ENCODE results near the gene ZNF408.
"Not testable (repeated sequence)": the region's sequence is repeated elsewhere in the genome, so short reads cannot be mapped to it uniquely, and the experiment has no call there.

ZNF408 gene

GRCh38 chr11:46698597-46698996 lies 2.2 kb upstream of the ZNF408 start:
- DNase-seq, result no peak

- DNase-seq, result no peak
Measured at GRCh38 chr11:46701078-46701654, 335 bp downstream of the ZNF408 start.

DNA sequence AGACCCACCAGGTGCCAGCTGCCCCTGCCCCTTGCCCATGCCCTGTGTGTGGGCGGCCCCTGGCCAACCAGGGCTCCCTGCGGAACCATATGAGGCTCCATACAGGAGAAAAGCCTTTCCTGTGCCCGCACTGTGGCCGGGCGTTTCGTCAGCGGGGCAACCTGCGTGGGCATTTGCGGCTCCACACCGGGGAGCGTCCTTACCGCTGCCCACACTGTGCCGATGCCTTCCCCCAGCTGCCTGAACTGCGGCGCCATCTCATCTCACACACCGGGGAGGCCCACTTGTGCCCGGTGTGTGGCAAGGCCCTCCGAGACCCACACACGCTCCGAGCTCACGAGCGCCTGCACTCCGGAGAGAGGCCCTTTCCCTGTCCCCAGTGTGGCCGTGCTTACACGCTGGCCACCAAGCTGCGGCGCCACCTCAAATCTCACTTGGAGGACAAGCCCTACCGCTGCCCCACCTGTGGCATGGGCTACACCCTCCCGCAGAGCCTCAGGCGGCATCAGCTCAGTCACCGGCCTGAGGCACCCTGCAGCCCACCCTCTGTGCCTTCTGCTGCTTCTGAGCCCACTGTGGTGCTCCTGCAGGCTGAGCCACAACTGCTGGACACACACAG lies 4.3 kb downstream of the ZNF408 start:
- DNase-seq, result no peak

DNA sequence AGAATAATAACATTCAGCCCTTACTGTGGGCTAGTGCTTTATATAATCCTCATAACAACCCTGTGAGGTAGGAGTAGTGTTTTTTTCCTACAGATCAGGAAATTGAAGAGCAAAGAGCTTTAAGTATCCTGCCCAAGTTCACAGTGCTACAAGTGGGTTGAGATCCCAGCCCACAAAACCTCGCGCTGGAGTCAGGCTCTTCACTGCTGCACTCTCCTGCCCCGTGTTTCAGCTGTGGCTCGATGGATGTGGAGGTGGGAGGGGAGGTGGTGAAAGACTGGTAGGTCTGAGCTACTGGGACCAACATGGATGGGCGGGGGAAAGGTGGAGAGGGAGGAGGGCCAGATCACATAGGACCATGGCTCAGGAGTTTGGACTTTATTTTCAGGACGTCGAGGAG lies 6.1 kb downstream of the ZNF408 start:
- no peak for DNase-seq

- DNase-seq, result not testable (repeated sequence)
Measured at GRCh38 chr11:46709351-46709750, 8.5 kb downstream of the ZNF408 start.

DNA sequence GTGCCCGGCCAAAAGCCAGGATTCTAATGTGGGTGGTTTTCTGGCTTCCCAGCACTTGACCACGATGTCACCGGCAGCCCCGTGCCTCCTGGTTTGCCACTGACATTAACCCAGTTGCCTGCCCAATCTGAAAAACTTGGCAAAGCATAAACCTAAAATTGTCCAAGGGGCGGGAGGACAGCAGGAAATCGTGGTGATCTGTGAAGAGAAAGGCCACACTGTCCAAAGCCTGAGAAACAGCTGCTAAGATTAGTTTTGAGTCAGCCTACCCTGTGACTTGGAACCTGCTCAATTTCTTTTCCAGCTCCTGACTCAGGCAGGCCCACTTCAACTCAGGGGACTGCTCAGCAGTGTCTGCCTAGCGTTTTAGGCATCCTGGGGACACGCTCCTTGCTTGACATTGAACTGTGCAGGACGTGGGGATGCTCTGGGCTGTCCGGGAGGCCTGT lies 10.0 kb downstream of the ZNF408 start:
- DNase-seq, result no peak

DNA sequence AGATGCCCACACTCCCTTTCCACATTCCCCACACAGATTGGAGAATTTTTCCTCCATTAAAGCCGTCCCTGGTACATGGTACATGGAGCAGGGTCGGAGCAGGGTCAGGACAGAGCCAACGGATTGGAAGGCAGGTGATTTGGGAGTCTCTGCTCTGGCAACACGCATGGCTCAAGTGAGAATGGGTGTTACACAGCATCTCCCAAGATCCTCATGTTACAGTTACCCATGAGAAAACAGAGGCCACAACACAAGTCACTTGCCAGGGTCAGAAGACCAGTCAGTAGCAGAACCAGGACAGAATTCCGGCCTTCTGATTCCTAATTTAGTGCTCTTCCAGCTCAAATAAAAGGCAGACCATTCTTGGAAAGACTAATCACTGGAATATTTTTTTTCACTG lies 10.5 kb downstream of the ZNF408 start:
- no peak for DNase-seq

- DNase-seq, result no peak
Measured at GRCh38 chr11:46712874-46713576, 12.2 kb downstream of the ZNF408 start.

DNA sequence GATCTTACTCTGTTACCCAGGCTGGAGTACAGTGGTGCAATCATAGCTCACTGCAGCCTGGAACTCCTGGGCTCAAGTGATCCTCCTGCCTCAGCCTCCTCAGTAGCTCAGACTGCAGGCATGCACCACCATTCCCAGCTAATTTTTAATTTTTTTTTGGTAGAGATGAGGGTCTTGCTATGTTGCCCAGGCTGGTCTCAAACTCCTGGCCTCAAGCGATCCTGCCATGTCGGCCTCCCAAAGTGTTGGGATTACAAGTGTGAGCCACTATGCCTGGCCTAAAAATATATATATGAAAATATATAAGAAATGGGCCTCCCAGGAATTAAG lies 17.0 kb downstream of the ZNF408 start:
- not testable (repeated sequence) for DNase-seq

DNA sequence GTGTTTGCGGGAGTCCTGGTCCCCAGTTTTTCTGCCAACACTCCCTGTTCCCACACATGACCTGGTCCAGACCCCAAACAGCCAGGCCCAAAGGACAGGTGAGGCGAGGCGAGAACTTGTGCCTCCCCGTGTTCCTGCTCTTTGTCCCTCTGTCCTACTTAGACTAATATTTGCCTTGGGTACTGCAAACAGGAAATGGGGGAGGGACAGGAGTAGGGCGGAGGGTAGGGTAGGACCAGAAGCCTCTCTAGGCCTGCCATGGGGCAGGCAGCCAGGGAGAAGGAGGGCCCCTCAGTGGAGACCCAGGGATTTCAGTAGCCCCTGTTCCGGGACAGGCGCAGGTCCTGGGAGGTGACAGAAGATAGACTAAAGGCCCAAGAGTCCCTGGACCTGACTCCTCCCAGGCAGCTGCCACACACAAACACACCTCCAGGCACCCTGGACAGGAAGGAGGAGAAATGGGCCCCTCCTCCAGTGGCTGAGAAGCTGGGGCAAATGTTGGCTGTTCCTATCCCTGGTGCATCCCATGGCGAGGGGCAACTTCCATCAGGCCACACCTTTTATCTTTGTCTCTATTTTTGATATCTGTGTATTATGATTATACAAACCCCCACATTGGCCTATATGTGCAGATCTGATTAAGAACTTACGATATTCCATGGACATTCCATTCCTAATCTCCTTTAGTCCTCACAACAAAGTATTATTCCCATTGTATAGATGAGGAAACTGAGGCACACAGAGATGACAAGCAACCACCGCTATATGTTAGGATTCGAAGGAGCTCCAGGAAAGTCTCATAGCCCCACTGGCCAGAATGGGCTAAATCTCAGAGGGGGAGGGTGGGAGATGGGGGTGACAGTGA lies 17.6 kb downstream of the ZNF408 start:
- DNase-seq, result no peak

GRCh38 chr11:46719048-46719542 lies 18.3 kb downstream of the ZNF408 start, which contains the start of gene F2:
F2 (plus strand) TSS chr11:46719213; CDS start chr11:46719236, 23 bp downstream.
- no peak for DNase-seq

DNA sequence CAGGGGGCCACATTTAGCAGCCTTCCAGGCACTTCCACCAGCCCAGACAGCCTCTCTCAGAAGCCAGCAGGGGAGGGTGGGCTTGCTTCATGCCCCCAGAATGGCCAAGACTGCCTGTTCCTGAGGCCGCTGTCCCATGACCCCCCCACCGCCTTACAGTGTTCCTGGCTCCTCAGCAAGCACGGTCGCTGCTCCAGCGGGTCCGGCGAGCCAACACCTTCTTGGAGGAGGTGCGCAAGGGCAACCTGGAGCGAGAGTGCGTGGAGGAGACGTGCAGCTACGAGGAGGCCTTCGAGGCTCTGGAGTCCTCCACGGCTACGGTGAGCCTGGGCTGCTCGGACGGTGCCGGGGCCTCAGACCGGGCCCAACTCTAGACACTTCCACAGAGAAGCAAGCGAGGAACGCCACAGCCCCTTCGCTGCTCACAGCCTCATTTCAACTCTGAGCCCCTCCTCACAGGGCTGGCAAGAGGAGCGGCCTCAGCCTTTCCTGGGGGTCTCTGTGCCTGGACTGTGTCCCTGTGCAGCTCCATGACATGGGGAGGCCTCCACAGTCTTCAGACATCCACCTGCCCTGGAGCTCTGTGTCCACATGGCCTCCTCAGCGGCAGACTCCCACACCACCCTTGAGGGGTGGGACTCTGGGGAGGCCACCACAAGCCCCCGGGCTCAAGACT lies 18.9 kb downstream of the ZNF408 start:
- no peak for DNase-seq

DNA sequence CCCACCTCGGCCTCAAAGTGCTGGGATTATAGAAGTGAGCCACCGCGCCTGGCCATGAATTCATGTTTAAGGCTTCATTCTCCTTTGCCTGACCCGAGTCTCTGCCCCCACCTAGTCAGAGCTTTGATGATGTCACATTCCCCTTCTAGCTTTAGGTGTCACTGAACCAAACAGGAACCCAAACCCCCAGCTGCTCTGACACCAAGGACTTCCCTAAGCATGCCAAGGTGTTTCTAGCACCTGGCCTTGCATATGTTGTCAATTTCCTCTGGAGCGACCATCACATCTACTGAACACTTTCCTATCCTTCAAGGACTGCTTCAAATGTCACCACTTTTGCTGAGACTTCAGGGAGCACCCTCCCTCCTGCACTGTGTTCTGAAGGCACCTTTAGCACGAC lies 20.5 kb downstream of the ZNF408 start:
- DNase-seq, result no peak

GRCh38 chr11:46722566-46723358 lies 21.9 kb downstream of the ZNF408 start:
- no peak for DNase-seq

DNA sequence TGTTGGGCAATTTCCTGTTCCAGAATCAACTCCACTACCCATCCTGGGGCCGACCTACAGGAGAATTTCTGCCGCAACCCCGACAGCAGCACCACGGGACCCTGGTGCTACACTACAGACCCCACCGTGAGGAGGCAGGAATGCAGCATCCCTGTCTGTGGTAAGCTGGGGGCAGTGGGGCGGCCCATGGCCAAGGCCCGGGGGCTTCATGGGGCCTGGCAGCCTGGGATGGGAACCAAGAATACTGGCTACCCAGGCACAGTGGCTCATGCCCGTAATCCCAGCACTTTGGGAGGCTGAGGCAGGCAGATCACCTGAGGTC lies 22.5 kb downstream of the ZNF408 start:
- DNase-seq, result no peak

DNA sequence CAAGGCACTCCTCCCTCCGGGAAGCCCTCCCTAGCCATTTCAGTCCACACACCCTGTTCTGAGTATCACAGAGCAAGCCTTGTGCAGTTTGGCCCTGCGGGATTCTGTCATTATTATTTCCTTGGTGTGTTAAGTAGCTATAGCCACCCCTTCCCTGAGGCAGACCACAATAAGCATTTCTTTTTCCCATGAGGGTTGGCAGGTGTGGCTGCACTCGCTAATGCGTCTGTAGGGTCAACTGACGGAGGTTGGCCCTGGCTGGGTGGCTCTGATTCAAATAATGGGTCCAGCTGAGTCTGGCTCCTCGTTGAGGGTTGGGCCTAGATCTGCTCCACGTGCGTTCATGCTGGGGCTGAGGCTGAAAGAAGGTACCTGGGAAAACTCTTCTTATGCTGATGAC lies 23.3 kb downstream of the ZNF408 start:
- no peak for DNase-seq

GRCh38 chr11:46725338-46726205 lies 24.7 kb downstream of the ZNF408 start:
- DNase-seq, result no peak

DNA sequence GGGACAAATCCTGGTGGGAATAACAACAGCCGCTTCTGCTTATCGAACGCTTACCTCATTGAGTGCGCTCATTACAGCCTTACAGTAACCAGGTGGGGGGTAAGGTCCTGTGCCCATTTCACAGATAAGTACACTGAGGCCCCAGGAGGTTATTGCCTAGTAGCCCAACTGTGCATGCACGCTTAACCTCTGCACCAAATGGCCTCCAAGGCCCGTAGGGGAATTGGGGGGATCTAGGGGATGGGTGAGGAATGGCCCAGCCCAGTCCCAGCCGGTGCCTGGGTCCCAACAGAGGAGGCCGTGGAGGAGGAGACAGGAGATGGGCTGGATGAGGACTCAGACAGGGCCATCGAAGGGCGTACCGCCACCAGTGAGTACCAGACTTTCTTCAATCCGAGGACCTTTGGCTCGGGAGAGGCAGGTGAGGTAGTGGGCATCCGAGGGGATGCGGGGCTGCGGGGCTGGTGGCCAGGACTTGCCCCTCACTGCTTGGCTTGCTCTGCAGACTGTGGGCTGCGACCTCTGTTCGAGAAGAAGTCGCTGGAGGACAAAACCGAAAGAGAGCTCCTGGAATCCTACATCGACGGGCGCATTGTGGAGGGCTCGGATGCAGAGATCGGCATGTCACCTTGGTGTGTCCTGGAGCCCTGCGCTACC lies 25.5 kb downstream of the ZNF408 start:
- DNase-seq, result no peak

- DNase-seq, result no peak
Measured at GRCh38 chr11:46727952-46728658, 27.3 kb downstream of the ZNF408 start.

DNA sequence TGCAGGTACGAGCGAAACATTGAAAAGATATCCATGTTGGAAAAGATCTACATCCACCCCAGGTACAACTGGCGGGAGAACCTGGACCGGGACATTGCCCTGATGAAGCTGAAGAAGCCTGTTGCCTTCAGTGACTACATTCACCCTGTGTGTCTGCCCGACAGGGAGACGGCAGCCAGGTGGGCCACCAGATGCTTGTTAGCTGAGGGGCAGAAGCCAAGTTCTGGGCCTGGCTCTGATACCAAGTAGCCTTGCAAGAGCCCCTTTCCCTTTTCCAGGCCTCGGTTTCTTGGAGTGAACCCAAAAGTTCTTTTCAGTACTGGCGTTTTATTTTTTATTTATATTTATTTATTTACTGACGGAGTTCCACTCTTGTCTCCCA lies 27.8 kb downstream of the ZNF408 start:
- DNase-seq, result no peak

All from NCI-H524 (cell line).